Endothelial cell of umbilical vein (primary cell): ENCODE measurements around the gene NDST3. TPM values are rescaled to one million over a fixed set of nuclear protein-coding genes. Genes with fewer than 3 reads are reported as not detected.

Experiments
- BruUV-seq: library from RNA; stranded (reverse); fragments of 400-500 nt; replicated peaks from 2 replicates; lab custom pipeline; 2021; lab: Mats Ljungman, UMichigan
- CTCF ChIA-PET: fragments of 300-600, 350-600 bp; sonication (Branson Sonifier 250); formaldehyde crosslinking; loops from one replicate; lab custom pipeline; 2021; ENCODE audit warnings: antibody characterized with exemption, inconsistent platforms; lab: Charles Lee
- POLR2A ChIA-PET: fragments of 300-600, 350-600 bp; sonication (Branson Sonifier 250); formaldehyde crosslinking; loops from one replicate; lab custom pipeline; 2021; ENCODE audit warnings: antibody characterized with exemption, inconsistent platforms; lab: Charles Lee
- DNase-seq: peaks from one replicate; pipeline ENCODE4 v3.0.0-alpha.2; 2011; ENCODE audit warnings: low read depth, low spot score
- FAIRE-seq: peaks from 2 replicates; lab custom pipeline; 2011; peaks lifted over from hg19 to GRCh38; lab: Jason Lieb, UNC
- H2AFZ ChIP-seq: 2 replicates; pipeline ENCODE4 v1.6.0; 2012; ENCODE audit warnings: low read depth, low read length, control low read depth, inconsistent platforms
- H3K27ac ChIP-seq: 2 replicates; pipeline ENCODE4 v1.5.1; 2011; ENCODE audit warnings: low read depth, mild to moderate bottlenecking, control low read depth, low read length, moderate library complexity; ENCODE audit not compliant: insufficient read depth
- H3K27me3 ChIP-seq, 2 experiments: 2 replicates each; pipeline versions ENCODE4 v1.6.0 to v1.6.1; 2011; ENCODE audit warnings: low read length in 2 of 2, mixed read lengths in 1 of 2; ENCODE audit not compliant: control insufficient read depth in 2 of 2, insufficient read depth in 2 of 2
- H3K36me3 ChIP-seq, 2 experiments: 2 replicates in 1 of 2; 3 replicates in 1 of 2; pipeline ENCODE4 v1.5.1; 2011; ENCODE audit warnings: low read length in 2 of 2, mild to moderate bottlenecking in 1 of 2, moderate library complexity in 1 of 2; ENCODE audit not compliant: control insufficient read depth in 2 of 2, insufficient read depth in 2 of 2; ENCODE audit errors: extremely low read depth in 1 of 2
- H3K4me1 ChIP-seq: 3 replicates; pipeline ENCODE4 v1.5.1; 2011; ENCODE audit warnings: mild to moderate bottlenecking, low read length; ENCODE audit not compliant: control insufficient read depth, insufficient read depth; ENCODE audit errors: extremely low read depth
- H3K4me2 ChIP-seq: 2 replicates; pipeline ENCODE4 v1.6.1; 2011; ENCODE audit warnings: low read length, control low read depth, mixed read lengths; ENCODE audit not compliant: insufficient read depth
- H3K4me3 ChIP-seq, 3 experiments: fragments of 200-600 bp in 1 of 3; sonication (generic), shearing (Covaris generic) in 1 of 3; replicated peaks in 1 of 3; 2 replicates each; pipeline ENCODE4 v1.5.1; 2011 to 2016; ENCODE audit warnings: control low read depth in 3 of 3, low read length in 3 of 3, mild to moderate bottlenecking in 2 of 3, inconsistent platforms in 1 of 3, low read depth in 1 of 3, moderate library complexity in 1 of 3; ENCODE audit not compliant: insufficient read depth in 1 of 3
- H3K79me2 ChIP-seq: 2 replicates; pipeline ENCODE4 v1.6.0; 2012; ENCODE audit warnings: low read length, inconsistent platforms; ENCODE audit not compliant: control insufficient read depth, insufficient read depth
- H3K9ac ChIP-seq: replicated peaks from 2 replicates; pipeline ENCODE3; 2011; ENCODE audit warnings: low read length, control low read depth; ENCODE audit not compliant: insufficient read depth; ENCODE audit errors: extremely low read depth
- H3K9me1 ChIP-seq: replicated peaks from 3 replicates; pipeline ENCODE4 v1.6.0; 2011; ENCODE audit warnings: mild to moderate bottlenecking, low read length; ENCODE audit not compliant: control insufficient read depth, insufficient read depth; ENCODE audit errors: extremely low read depth
- H3K9me3 ChIP-seq: replicated peaks from 2 replicates; pipeline ENCODE4 v1.5.1; 2012; ENCODE audit warnings: low read length, inconsistent platforms; ENCODE audit not compliant: control insufficient read depth, insufficient read depth
- H4K20me1 ChIP-seq: replicated peaks from 2 replicates; pipeline ENCODE3; 2011; ENCODE audit warnings: mild to moderate bottlenecking, low read length; ENCODE audit not compliant: control insufficient read depth, insufficient read depth; ENCODE audit errors: extremely low read depth
- EZH2 ChIP-seq: IDR thresholded peaks from 2 replicates; pipeline ENCODE4 v1.6.1; 2012; ENCODE audit warnings: borderline replicate concordance, low read depth, mild to moderate bottlenecking, moderate library complexity, low read length, inconsistent platforms; ENCODE audit not compliant: severe bottlenecking
- FOS ChIP-seq: IDR thresholded peaks from 2 replicates; pipeline ENCODE4 v1.6.1; 2011; ENCODE audit warnings: mild to moderate bottlenecking, low read length, moderate library complexity, borderline replicate concordance; ENCODE audit not compliant: insufficient read depth
- GATA2 ChIP-seq: IDR thresholded peaks from 2 replicates; pipeline ENCODE4 v1.7.0; 2011; ENCODE audit warnings: low read depth, mild to moderate bottlenecking, moderate library complexity, mixed read lengths, low read length; ENCODE audit not compliant: insufficient read length, insufficient read depth
- JUN ChIP-seq: IDR thresholded peaks from 2 replicates; pipeline ENCODE4 v1.6.1; 2011; ENCODE audit warnings: borderline replicate concordance, low read depth; ENCODE audit not compliant: insufficient read length, insufficient read depth
- MYC ChIP-seq: IDR thresholded peaks from one replicate; pipeline ENCODE4 v1.6.1; 2011; ENCODE audit warnings: mild to moderate bottlenecking, low read depth, low read length
- POLR2A ChIP-seq: IDR thresholded peaks from 2 replicates; pipeline ENCODE4 v1.6.1; 2012; ENCODE audit warnings: low read depth, mild to moderate bottlenecking, control low read depth, low read length
- POLR2AphosphoS5 ChIP-seq: IDR thresholded peaks from 2 replicates; pipeline ENCODE4 v1.6.1; 2012; ENCODE audit warnings: low read depth, mild to moderate bottlenecking, control low read depth, low read length, moderate library complexity; ENCODE audit not compliant: insufficient read depth
- dilution Hi-C: fragments of 300-500 bp; cut with MboI; formaldehyde crosslinking; loops from one replicate; pipeline ENCODE4 v1.15.0; 2019; ENCODE audit warnings: low sequenced_read_pairs; ENCODE audit not compliant: extremely low pct_ligation_motif_present
- intact Hi-C: fragments of 100-400 bp; cut with micrococcal nuclease; formaldehyde crosslinking; loops from one replicate; pipeline ENCODE4 v1.10.0; 2022
- polyA plus RNA-seq, 4 experiments: library from polyadenylated mRNA; depleted of rRNA in 3 of 4; stranded (reverse) in 3 of 4; unstranded in 1 of 4; fragments of >200 nt; gene quantifications; 2 replicates each; pipeline versions ENCODE4 v1.2.1 to v1.2.3, GENCODE V29; 2011 to 2012; ENCODE audit warnings: missing spikeins in 1 of 4
- total RNA-seq: library from RNA; stranded (reverse); gene quantifications from 2 replicates; pipeline ENCODE4 v1.2.3, GENCODE V29; 2021
- TF ChIP-seq, protein P1 (sequence below), 2 donors: IDR thresholded peaks; 1 replicate in 1 of 2; 2 replicates in 1 of 2; pipeline ENCODE4 v1.5.1; 2011; ENCODE audit warnings: low read length in 2 of 2, mild to moderate bottlenecking in 2 of 2, moderate library complexity in 2 of 2, control low read depth in 1 of 2, inconsistent platforms in 1 of 2, low read depth in 1 of 2; ENCODE audit not compliant: insufficient read depth in 1 of 2; ENCODE audit errors: extremely low read depth in 1 of 2
- TF ChIP-seq, protein P2 (sequence below): IDR thresholded peaks from 2 replicates; pipeline ENCODE4 v1.6.1; 2011; ENCODE audit not compliant: insufficient read depth, insufficient read length

Gene NDST3
- total and polyA plus RNA-seq, 2 donors (not counting 3 experiments of a cell fraction or from before 2014, with no cell fraction given) = 0.04 TPM; not detected in 1

GRCh38 chr4:118035309-118035708 lies 1.0 kb downstream of the NDST3 start:
- H3K4me1 ChIP-seq = peaks cover 5% of the 10 kb centered on the region
- no TSS peak for BruUV-seq
- DNase-seq = no peak

More at GRCh38 chr4:118035309-118035708, 1.0 kb downstream of the NDST3 start:
- Histone ChIP-seq H3K9me1 (no peaks in the 10 kb centered on the region), H3K9me3 (no peaks in the 10 kb centered on the region), H3K4me3 (no peak overlapping the region), H3K79me2 (no peaks in the 10 kb centered on the region), H3K36me3 (no peaks in the 10 kb centered on the region), H3K9ac (no peak overlapping the region), H2AFZ (no peak overlapping the region), H3K27ac (no peak overlapping the region), H3K27me3 (peaks cover 12 to 27% of the 10 kb centered on the region in 2 experiments), H3K4me2 (no peak overlapping the region), H4K20me1 (no peaks in the 10 kb centered on the region)
- ChIA-PET CTCF (interaction anchor here (1.4 to 5.4 kb wide), 3 partner anchors 188 to 1856 kb away, joined by 3 to 32 read pairs (median 30); no protein-coding TSS in a partner anchor), POLR2A (no interaction called here)
- dilution Hi-C loops (no loop called here), intact Hi-C loops (no loop called here)
- no peak for TF ChIP-seq FOS
- TF ChIP-seq, protein P1, sequence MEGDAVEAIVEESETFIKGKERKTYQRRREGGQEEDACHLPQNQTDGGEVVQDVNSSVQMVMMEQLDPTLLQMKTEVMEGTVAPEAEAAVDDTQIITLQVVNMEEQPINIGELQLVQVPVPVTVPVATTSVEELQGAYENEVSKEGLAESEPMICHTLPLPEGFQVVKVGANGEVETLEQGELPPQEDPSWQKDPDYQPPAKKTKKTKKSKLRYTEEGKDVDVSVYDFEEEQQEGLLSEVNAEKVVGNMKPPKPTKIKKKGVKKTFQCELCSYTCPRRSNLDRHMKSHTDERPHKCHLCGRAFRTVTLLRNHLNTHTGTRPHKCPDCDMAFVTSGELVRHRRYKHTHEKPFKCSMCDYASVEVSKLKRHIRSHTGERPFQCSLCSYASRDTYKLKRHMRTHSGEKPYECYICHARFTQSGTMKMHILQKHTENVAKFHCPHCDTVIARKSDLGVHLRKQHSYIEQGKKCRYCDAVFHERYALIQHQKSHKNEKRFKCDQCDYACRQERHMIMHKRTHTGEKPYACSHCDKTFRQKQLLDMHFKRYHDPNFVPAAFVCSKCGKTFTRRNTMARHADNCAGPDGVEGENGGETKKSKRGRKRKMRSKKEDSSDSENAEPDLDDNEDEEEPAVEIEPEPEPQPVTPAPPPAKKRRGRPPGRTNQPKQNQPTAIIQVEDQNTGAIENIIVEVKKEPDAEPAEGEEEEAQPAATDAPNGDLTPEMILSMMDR (IDR thresholded peaks at IDR 0.05; ENCODE audit: extremely low read depth in 1 of 2, insufficient read depth in 1 of 2, low read depth in 1 of 2, low read length in 2 of 2) = no peak
- no peak for TF ChIP-seq MYC
- no peak for TF ChIP-seq POLR2A
- TF ChIP-seq GATA2 = no peak
- no peak for TF ChIP-seq JUN
- no peak for TF ChIP-seq POLR2AphosphoS5
- TF ChIP-seq, protein P2, sequence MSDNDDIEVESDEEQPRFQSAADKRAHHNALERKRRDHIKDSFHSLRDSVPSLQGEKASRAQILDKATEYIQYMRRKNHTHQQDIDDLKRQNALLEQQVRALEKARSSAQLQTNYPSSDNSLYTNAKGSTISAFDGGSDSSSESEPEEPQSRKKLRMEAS = no peak
- no peak for TF ChIP-seq EZH2
- no peak for FAIRE-seq
